Measurements from ENCODE around the gene PAF1. TPM values are rescaled to one million over a fixed set of nuclear protein-coding genes. Genes with fewer than 3 reads are reported as not detected.

Gene PAF1
- total and polyA plus RNA-seq, 12 donors: 46.8 to 86.9 (median 52.9) TPM

GRCh38 chr19:39382991-39383828 lies 7.7 kb downstream of the PAF1 start:
- Histone ChIP-seq H3K36me3 (replicated peaks in 1 of 2) (peaks cover 0 to 92% of the 10 kb centered on the region in 2 donors), H3K9me3 (replicated peaks in 1 of 3) (no peaks in the 10 kb centered on the region), H3K4me3 (no peak overlapping the region), H3K27me3 (no peaks in the 10 kb centered on the region), H3K4me1 (replicated peaks in 1 of 2) (no peaks in the 10 kb centered on the region), H3K27ac (no peak overlapping the region)
- DNase-seq: no peak
- TF ChIP-seq, protein P1, sequence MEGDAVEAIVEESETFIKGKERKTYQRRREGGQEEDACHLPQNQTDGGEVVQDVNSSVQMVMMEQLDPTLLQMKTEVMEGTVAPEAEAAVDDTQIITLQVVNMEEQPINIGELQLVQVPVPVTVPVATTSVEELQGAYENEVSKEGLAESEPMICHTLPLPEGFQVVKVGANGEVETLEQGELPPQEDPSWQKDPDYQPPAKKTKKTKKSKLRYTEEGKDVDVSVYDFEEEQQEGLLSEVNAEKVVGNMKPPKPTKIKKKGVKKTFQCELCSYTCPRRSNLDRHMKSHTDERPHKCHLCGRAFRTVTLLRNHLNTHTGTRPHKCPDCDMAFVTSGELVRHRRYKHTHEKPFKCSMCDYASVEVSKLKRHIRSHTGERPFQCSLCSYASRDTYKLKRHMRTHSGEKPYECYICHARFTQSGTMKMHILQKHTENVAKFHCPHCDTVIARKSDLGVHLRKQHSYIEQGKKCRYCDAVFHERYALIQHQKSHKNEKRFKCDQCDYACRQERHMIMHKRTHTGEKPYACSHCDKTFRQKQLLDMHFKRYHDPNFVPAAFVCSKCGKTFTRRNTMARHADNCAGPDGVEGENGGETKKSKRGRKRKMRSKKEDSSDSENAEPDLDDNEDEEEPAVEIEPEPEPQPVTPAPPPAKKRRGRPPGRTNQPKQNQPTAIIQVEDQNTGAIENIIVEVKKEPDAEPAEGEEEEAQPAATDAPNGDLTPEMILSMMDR (IDR thresholded peaks at IDR 0.05): no peak
- no peak for TF ChIP-seq POLR2A (IDR thresholded peaks at IDR 0.05)
- 87 to 94% (median 89%) methylated on average over 17 to 18 of the region's 18 CpGs for WGBS, 4 donors
- intact Hi-C loops (cut with DNase I): loop anchor here in 1 of 2 donors (5.0 kb wide), 1 partner anchor 36 kb away; no protein-coding TSS in a partner anchor

DNA sequence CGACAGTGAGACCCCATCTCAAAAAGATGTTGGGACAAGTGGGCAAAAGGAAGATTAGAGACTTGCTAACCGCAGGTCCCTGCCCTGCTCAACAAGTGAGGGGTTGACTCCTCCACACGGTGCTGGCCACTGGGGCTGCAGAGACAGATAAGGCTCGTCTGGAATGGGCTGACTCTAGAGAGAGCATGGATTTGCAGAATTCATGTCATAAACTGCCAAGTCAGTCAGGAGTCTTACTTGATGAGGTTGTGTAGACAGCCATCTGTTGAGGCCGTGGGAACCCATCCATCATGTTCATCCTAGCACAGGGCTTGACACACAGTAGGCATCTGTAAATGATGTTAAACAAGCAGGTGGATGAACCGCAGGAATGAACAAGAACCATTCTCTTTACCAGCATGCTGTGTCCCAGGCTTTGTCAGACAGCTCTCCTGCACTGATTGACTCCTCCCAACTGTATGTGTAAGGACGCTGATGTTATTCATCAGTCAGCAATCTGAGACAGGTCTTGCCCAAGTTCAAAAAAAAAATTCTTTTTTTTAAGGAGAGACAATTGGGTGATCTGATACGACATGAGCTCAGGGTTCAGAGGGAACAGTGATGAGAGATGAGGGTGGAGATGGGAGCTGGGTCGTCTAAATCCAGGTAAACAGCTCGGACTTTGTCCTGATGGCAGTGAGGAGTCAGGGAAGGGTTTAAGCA lies 8.8 kb downstream of the PAF1 start:
- Histone ChIP-seq H3K9me3 (replicated peaks in 1 of 3) (no peaks in the 10 kb centered on the region), H3K36me3 (replicated peaks in 1 of 2) (peaks cover 0 to 92% of the 10 kb centered on the region in 2 donors), H3K27me3 (no peaks in the 10 kb centered on the region), H3K27ac (no peak overlapping the region), H3K4me1 (replicated peaks in 1 of 2) (no peaks in the 10 kb centered on the region), H3K4me3 (no peak overlapping the region)
- intact Hi-C loops (cut with DNase I): loop anchor here in 1 of 2 donors (5.0 kb wide), 1 partner anchor 35 kb away; no protein-coding TSS in a partner anchor
- no peak for DNase-seq
- 76 to 82% (median 80%) methylated on average over 8 to 10 of the region's 10 CpGs for whole genome bisulfite sequencing, 4 donors
- TF ChIP-seq, protein P1 (IDR thresholded peaks at IDR 0.05): no peak
- TF ChIP-seq POLR2A (IDR thresholded peaks at IDR 0.05): no peak

DNA sequence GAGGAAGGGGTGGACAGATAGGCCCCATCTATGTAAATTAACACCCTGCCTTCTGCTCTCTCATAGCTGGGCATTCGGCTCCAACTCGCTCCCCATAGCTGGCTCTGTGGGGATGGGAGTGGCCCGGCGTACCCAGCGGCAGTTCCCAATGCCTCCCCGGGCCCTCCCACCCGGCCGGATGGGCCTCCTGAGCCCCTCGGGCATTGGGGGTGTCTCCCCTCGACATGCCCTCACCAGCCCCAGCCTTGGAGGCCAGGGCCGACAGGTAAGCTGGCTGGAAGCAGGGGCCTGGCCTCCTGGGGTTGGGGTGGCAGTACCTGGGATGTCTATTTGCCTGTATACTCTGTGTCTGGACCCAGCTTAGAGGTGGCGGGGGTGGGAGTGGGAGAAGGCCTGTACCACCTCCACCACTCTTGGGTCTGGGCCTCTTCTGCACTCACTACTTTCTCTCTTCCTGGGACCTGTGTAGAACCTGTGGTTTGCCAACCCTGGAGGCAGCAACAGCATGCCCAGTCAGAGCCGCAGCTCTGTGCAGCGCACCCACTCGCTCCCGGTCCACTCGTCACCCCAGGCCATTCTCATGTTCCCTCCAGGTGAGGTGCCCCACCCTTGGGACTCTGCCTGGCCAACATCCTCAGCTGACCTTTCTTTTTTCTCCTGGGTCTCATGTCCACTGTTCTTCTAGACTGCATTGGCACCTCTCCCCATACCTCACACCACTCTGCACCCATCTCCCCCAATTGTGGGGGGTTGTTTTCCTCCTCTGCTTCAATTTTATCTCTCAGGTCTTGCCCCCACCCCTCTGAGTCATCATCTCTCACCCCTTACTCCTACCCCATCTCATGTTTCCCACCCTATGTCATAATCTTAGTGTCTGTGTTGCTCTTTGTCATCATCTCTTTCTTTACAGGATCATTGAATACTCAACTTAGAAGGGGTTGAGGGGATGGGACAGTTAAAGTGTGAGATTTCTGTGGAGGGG lies 10.1 kb downstream of the PAF1 start:
- Histone ChIP-seq H3K36me3 (replicated peaks in 1 of 2) (peaks cover 0 to 92% of the 10 kb centered on the region in 2 donors), H3K9me3 (replicated peaks in 1 of 3) (no peaks in the 10 kb centered on the region), H3K27ac (no peak overlapping the region), H3K4me3 (no peak overlapping the region), H3K27me3 (no peaks in the 10 kb centered on the region), H3K4me1 (replicated peaks in 1 of 2) (no peaks in the 10 kb centered on the region)
- DNase-seq: no peak
- 90 to 93% (median 91%) methylated on average over 8 to 17 of the region's 17 CpGs for WGBS, 4 donors
- TF ChIP-seq, protein P1 (IDR thresholded peaks at IDR 0.05): no peak
- TF ChIP-seq POLR2A (IDR thresholded peaks at IDR 0.05): no peak
- intact Hi-C loops (cut with DNase I): loop anchor here in 1 of 2 donors (5.0 kb wide), 1 partner anchor 34 kb away; no protein-coding TSS in a partner anchor

Measured in adrenal gland (tissue), 12 donors.